HG02610 (cell line): ENCODE results near the gene SLC22A7.
"Not testable (repeated sequence)": the region's sequence is repeated elsewhere in the genome, so short reads cannot be mapped to it uniquely, and the experiment has no call there.

Experiments used
- ATAC-seq: cut with Tn5 transposase; IDR thresholded peaks from one replicate; pipeline ENCODE4 v1.9.1; 2021; ENCODE audit warnings: mild to moderate bottlenecking, moderate library complexity; ENCODE audit not compliant: unreplicated experiment

Gene SLC22A7

GRCh38 chr6:43299338-43300293 lies 1.6 kb downstream of the SLC22A7 start:
- no peak for ATAC-seq

GRCh38 chr6:43301081-43301870 lies 3.2 kb downstream of the SLC22A7 start:
- no peak for ATAC-seq

- ATAC-seq: no peak
Measured at GRCh38 chr6:43302126-43302525, 4.1 kb downstream of the SLC22A7 start.

- ATAC-seq: not testable (repeated sequence)
Measured at GRCh38 chr6:43303006-43303405, 4.9 kb downstream of the SLC22A7 start.

GRCh38 chr6:43303751-43304331 lies 5.8 kb downstream of the SLC22A7 start:
- no peak for ATAC-seq

GRCh38 chr6:43304361-43304760 lies 6.3 kb downstream of the SLC22A7 start:
- no peak for ATAC-seq

GRCh38 chr6:43304882-43305281 lies 6.8 kb downstream of the SLC22A7 start:
- no peak for ATAC-seq

- ATAC-seq: no peak
Measured at GRCh38 chr6:43306086-43306485, 8.0 kb downstream of the SLC22A7 start.

- no peak for ATAC-seq
Measured at GRCh38 chr6:43307451-43308100, 9.5 kb downstream of the SLC22A7 start.

GRCh38 chr6:43308101-43308989 lies 10.3 kb downstream of the SLC22A7 start, which contains the start of gene CRIP3:
Gene CRIP3 (minus strand): TSS chr6:43308826. CDS start chr6:43308792, 34 bp downstream.
- peak; percentile 53 for ATAC-seq

GRCh38 chr6:43308990-43309477 lies 11.0 kb downstream of the SLC22A7 start:
- no peak for ATAC-seq

GRCh38 chr6:43310134-43310533 lies 12.1 kb downstream of the SLC22A7 start:
- no peak for ATAC-seq

- no peak for ATAC-seq
Measured at GRCh38 chr6:43310624-43311023, 12.6 kb downstream of the SLC22A7 start.

- no peak for ATAC-seq
Measured at GRCh38 chr6:43311666-43312065, 13.6 kb downstream of the SLC22A7 start.

GRCh38 chr6:43313813-43314212 lies 15.8 kb downstream of the SLC22A7 start:
- no peak for ATAC-seq

- no peak for ATAC-seq
Measured at GRCh38 chr6:43318011-43318410, 20.0 kb downstream of the SLC22A7 start.

- no peak for ATAC-seq
Measured at GRCh38 chr6:43325876-43326275, 27.8 kb downstream of the SLC22A7 start.

- ATAC-seq: no peak
Measured at GRCh38 chr6:43328528-43328927, 30.5 kb downstream of the SLC22A7 start.

GRCh38 chr6:43331470-43331869 lies 33.4 kb downstream of the SLC22A7 start:
- no peak for ATAC-seq

- no peak for ATAC-seq
Measured at GRCh38 chr6:43331891-43332290, 33.8 kb downstream of the SLC22A7 start.
